HG02759 (cell line): ENCODE measurements around the gene ARHGEF5.

Experiments used
- ATAC-seq: cut with Tn5 transposase; IDR thresholded peaks from one replicate; pipeline ENCODE4 v1.9.1; 2021; ENCODE audit warnings: mild to moderate bottlenecking, moderate library complexity; ENCODE audit not compliant: unreplicated experiment

The ARHGEF5 gene

DNA sequence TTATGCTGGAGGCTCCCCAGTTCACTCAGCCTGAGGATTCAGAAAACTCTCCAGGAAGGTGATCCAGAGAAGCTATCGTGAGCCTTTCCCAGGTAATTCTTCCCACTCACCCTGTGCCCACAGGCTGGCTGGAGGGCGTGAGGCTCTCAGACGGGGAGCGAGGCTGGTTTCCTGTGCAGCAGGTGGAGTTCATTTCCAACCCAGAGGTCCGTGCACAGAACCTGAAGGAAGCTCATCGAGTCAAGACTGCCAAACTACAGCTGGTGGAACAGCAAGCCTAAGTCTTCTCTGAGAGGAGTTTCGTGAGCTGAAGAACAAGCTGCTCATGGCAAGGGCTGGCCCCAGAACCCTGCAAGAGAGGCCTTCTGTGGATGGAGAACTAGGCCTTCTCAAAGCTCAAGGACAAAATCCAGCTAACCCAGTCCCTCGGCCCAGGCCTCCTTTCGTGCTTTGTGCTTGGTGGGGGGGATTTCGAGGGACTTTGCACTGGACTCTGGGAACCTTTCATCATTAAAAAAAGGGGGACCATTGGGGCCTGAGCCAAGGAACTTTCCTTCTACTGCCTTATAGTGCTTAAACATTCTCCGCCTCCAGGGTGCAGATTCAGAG, 24.7 kb downstream of the ARHGEF5 start:
- no peak for ATAC-seq

DNA sequence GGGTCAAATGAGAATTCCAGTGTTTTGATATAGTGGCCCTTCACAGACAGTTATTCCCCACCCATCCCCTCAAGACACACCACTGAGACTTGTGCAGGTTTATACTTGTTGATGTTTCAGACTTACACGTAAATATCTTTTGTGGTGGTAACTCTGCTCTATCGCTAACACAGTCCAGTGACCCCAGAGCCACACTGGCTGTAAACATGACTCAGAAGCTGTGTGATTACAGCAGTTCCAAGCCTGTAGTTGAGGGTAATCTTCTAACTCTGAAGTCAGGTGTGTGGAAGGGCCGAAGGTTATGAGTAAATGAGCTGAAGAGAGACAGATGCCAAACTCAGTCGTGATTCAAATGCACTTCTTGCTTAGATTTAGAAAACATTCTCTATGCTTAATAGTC, 28.9 kb downstream of the ARHGEF5 start:
- ATAC-seq: peak; percentile 82

DNA sequence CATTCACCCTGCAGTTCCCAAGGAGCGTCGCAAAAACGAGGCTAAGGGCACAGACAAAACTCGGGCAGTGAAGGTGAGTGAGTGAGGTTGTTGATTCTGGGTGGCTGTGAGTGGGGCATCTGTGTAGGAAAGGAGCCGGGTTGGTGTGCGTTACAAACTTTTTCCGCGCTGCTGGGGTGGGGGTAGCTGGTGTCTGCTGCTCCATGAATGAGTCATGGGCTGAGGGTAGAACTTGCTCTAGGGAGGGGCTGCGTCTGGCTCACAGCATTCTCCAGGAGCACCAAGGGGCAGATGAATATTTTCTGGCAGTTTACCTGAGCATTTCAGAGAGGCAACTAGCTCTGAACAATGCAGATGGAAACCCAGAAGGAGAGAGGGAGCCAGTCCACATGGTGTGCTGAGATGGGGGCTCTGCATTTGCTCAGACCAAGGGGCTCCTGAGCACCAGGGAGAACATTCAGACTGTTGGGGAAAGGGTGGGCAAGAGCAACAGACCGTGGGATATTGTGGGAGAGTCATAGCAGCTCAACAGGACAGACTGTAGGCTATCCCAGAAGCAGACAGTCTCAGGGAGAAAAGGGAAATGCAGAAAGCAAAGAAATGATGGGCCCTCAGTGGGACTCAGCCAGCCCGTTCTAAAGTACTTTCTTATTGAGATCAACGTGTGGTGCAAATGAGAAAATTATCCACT, 29.5 kb downstream of the ARHGEF5 start:
- ATAC-seq: no peak

DNA sequence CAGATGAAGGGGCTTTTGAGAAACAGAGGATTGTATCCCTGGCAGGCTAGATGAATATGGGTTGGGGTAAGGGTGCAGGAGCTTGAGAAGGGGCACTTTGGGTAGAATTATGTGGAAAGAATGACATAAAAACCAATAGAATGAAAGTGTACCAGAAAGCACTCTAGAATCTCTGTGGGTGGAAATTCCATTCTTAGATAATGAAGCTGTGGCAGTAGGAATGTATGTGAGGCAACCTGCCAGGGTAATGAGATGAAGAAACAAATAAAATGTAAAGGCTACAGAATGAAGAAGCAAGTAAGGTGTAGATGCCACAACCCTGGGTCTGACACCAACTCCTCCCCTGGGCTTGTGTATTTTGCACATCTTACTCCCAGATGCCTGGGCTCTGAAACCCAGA, 31.5 kb downstream of the ARHGEF5 start:
- no peak for ATAC-seq

DNA sequence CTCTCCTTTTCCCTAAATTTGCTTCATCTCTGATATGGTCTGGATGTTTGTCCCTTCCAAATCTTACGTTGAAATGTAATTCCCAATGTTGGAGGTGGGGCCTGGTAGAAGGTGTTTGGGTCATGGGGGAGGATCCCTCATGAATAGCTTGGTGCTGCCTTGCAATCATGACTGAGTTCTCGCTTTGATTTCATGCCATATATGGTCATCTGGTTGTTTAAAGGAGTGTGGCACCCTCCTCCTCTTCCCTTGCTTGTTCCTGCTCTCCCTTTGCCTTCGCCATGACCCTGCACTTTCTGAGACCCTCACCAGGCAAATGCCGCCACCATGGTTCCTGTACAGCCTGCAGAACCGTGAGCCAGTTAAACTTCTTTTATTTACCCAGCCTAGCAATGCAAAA, 33.7 kb downstream of the ARHGEF5 start:
- ATAC-seq: no peak

GRCh38 chr7:144390481-144390880, 35.3 kb downstream of the ARHGEF5 start:
- no peak for ATAC-seq

GRCh38 chr7:144391014-144391413, 35.8 kb downstream of the ARHGEF5 start:
- ATAC-seq: no peak

- peak; percentile 83 for ATAC-seq
Measured at GRCh38 chr7:144391823-144392255, 36.6 kb downstream of the ARHGEF5 start.

GRCh38 chr7:144397086-144397485, 41.9 kb downstream of the ARHGEF5 start:
- no peak for ATAC-seq

DNA sequence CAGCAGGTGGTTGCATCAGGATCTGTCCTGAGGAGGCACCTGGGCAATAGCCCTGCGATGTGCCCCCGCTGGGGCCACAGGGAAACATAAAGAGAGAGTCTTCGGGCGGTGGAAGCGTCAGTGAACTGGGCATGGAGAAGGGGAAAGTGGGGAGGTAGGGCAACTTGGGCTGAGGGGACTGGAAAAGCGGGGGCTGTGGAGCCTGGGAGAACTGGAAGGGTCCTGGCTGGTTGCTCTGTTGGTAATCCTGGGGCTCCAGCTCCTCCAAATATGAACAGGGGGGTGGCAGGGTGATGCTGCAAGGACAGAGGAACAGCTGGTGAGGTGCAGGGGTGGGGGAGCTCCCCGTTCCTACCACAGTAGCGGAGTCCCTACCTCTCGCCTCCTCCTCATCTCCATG, 43.1 kb downstream of the ARHGEF5 start:
- ATAC-seq: no peak

DNA sequence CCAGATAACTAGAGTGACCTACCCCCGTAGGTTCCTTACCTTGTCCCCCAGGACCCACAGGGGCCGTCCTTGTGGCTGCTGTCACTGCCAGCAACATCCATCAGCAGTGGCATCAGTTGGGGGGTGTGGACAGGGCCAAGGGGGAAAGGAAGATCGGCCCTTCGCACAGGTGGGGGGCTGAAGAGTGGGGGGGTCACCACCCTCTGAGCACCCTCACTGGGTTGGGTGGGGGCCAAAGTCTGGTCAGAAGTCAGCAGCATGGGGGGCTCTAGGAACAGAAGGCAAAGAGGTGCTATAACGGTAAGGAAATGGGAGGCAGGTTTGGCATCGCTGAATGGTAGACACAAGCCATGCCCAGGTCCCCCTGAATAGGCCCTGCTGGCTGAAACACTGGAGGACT, 43.7 kb downstream of the ARHGEF5 start:
- no peak for ATAC-seq

DNA sequence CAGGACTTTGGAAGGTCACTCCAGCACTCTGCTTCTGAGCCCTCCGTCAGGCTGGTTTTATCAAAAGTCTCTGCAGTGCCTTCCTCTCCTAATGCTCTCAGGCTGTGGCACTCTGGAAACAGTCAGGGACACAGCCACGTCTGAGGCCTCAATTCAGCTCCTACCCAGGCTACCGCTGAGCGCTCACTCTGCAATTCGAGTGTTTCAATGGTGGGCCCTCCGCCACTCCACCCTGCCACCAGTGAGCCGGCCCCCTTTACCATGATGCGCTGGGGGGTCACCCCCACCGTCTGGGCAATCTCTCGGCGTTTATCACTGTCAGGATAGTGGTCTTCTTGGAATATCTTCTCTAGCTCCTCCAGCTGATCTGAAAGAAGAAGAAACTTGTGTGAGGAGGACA, 44.7 kb downstream of the ARHGEF5 start:
- no peak for ATAC-seq

DNA sequence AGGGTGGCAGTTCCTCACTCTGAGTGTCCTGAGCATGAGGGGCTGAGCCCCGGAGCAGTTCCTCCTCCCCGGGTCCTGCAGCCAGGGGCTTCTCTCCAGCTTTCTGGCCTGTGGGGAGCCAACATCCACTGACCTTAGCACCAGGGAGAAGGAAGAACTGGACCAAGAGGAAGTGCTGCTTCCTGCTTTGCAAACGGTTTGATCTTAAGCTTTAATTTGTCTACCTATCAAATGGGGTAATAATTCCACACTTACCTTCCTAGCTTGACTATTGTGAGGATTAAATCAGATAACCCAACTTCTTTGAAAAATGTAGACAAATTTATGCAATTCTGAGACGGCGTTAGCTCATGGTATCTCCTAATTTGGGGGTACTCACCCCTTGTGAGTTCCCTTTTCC, 46.3 kb downstream of the ARHGEF5 start:
- ATAC-seq: no peak

DNA sequence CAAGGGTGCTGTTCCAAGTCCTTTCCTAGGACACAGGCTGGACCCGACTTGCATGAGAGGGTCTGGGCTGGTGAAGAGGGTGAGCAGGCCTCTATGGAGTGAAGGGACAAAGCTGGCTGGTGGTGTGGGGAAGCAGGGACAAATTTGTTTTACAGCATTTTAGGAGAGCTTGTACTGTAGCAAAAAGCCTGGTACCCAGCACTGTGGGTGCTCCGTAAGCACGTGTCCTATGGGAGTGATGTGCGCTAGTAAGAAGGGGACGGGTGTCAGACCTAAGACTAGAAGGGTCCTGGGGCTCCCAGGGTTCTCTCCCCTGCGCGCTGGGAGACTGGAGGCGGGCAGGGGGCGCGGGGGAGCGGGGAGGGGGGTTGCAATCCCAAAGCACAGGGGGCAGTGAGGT, 47.9 kb downstream of the ARHGEF5 start:
- ATAC-seq: no peak

DNA sequence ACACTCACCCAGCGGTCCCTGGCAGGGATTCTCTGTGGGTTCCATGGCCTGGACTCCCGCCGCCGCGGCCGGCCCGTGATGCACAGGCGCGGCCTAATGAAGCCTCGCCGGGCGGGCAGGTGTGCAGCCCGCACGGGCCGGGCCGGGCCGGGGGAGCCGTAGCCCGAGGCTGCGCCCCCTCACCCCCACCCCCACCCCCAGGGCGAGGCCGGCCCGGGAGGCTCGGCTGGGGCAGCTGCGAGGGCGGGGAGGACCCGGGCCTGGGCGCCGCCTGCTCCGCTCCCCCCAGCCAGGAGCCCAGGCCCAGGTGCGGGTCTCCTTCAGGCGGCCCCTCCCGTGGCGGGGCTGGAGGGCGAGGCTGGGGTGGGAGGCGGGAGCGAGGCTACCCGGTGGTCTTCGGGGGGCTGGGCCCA, 48.5 kb downstream of the ARHGEF5 start, which contains the start of gene NOBOX:
NOBOX (minus strand) TSS at position 45 of the 413 bp plus-strand sequence.
- no peak for ATAC-seq

DNA sequence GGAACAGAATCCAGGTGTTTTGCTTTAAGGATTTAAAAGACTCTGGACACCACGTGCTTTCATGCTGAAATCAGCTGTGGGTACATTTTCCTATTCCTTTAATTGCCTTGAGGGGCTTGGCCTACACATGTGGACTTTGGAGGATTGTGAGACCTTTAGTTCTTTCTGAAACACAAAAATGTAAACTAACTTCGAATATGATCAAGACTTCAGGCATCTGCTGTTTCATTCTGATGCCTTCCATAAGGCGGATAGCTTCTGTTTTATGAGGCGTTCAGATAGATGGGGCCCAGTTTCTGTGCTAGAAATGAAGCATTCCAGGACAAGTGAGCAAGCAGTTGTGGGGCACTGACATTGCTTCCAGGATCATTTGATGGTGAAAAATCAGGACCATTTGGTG, 49.7 kb downstream of the ARHGEF5 start:
- no peak for ATAC-seq

DNA sequence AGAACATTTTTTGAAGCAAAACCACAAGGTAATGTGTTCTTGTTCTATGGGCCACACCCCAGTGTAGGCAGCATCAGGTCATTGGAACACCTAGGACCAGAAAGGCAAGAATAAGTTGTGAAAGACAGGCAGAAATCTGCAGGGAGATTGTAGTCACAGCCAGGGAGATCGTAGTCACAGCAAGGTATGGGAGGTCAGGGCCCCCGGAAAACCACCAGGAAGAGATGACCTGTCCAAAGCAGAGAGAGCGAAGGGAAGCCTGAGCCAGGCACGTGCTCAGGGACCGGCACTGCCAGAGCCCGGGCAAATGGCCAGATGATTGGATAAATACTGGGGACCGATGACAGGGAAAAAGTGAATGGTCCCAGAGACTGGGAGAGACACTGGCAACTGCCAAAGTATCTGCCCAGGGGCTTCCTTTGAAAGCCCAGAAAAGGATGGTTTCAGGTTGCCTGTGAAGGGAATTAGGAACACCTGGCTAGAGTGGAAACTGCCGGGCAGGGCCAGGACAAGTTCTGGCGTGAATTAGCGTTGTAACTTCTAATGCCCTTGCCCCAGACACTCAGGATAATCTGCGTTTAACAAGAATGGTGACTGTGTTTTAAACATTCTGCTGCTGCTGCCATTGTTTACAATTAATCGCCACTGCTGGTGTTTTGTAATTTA, 52.2 kb downstream of the ARHGEF5 start:
- ATAC-seq: no peak

- ATAC-seq: no peak
Measured at GRCh38 chr7:144408121-144408520, 52.9 kb downstream of the ARHGEF5 start.

DNA sequence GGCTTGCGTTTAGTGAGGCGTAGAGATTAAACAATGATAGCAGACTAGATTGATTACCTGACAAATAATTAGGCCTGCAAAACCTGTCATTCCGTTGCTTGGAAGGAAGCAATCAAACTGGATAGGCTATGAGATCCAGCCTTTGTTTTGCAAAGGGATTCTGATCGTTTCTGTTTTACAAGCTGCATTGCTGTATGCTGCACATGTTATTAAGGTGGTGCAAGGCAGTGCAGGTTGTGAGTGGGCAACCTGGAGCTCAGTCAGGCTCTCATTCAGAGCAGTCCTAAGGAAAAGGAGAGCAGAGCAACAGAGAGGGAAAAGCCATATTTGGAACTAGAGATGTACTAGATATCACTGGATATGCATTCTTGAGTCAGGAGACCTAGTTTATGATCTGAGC, 55.2 kb downstream of the ARHGEF5 start:
- no peak for ATAC-seq

- ATAC-seq: no peak
Measured at GRCh38 chr7:144414815-144415214, 59.6 kb downstream of the ARHGEF5 start.

GRCh38 chr7:144415858-144416257, 60.7 kb downstream of the ARHGEF5 start:
- no peak for ATAC-seq

GRCh38 chr7:144416341-144416740, 61.1 kb downstream of the ARHGEF5 start:
- no peak for ATAC-seq
